Stomach (tissue), 4 donors: ENCODE results near the gene EGR2.

Source experiments
- CTCF ChIP-seq, 7 experiments: fragments of 450-650 bp in 4 of 7; fragments of 200-600 bp in 3 of 7; sonication (generic) in 3 of 7; IDR thresholded peaks; one replicate each; pipeline ENCODE4 v1.5.1; 2016 to 2019; ENCODE audit warnings: antibody characterized with exemption in 7 of 7, control low read depth in 2 of 7, mild to moderate bottlenecking in 1 of 7
- POLR2A ChIP-seq, 4 donors: fragments of 450-650 bp; IDR thresholded peaks; one replicate each; pipeline ENCODE4 v1.6.1; 2016; ENCODE audit warnings: antibody characterized with exemption in 4 of 4, control low read depth in 2 of 4, mild to moderate bottlenecking in 1 of 4, moderate library complexity in 1 of 4
- POLR2AphosphoS5 ChIP-seq, 3 donors: sonication (generic); formaldehyde crosslinking; IDR thresholded peaks; one replicate each; pipeline ENCODE4 v1.6.1; 2016; ENCODE audit warnings: antibody characterized with exemption in 3 of 3

GRCh38 chr10:62765726-62766125 lies 50.4 kb downstream of the EGR2 start:
- TF ChIP-seq POLR2A (IDR thresholded peaks at IDR 0.05) = no peak
- TF ChIP-seq CTCF (IDR thresholded peaks at IDR 0.05) = no peak
- no peak for TF ChIP-seq POLR2AphosphoS5 (IDR thresholded peaks at IDR 0.05)
